H1 (cell line): ENCODE results near the gene PFKP. TPM values are rescaled to one million over a fixed set of nuclear protein-coding genes. Genes with fewer than 3 reads are reported as not detected.

Experiments
- CTCF ChIA-PET: fragments of 300-600 bp; sonication (Branson Sonifier 250); formaldehyde crosslinking; loops from one replicate; lab custom pipeline; 2021; ENCODE audit not compliant: partially characterized antibody; lab: Charles Lee
- POLR2A ChIA-PET: fragments of 300-600 bp; sonication (Branson Sonifier 250); formaldehyde crosslinking; loops from one replicate; lab custom pipeline; 2021; ENCODE audit warnings: inconsistent platforms; ENCODE audit not compliant: partially characterized antibody; lab: Charles Lee
- DNase-seq, 2 experiments: peaks; one replicate each; pipeline versions ENCODE4 v3.0.0 to v3.0.0-alpha.2; 2010 to 2022; ENCODE audit warnings: low spot score in 2 of 2, low read depth in 1 of 2, mixed read lengths in 1 of 2
- FAIRE-seq: peaks from 2 replicates; lab custom pipeline; 2011; peaks lifted over from hg19 to GRCh38; lab: Jason Lieb, UNC
- H2AFZ ChIP-seq: 2 replicates; pipeline ENCODE4 v1.8.1; 2012; ENCODE audit warnings: low read length, inconsistent platforms
- H2AK5ac ChIP-seq: 2 replicates; pipeline ENCODE4 v1.6.1; 2013; ENCODE audit warnings: low read depth, low read length
- H2BK120ac ChIP-seq: replicated peaks from 2 replicates; pipeline ENCODE3; 2013; ENCODE audit warnings: low read depth, low read length, inconsistent platforms
- H2BK12ac ChIP-seq: 2 replicates; pipeline ENCODE4 v1.6.1; 2013; ENCODE audit warnings: low read depth, low read length
- H2BK15ac ChIP-seq: 2 replicates; pipeline ENCODE4 v1.6.1; 2013; ENCODE audit warnings: low read length
- H2BK20ac ChIP-seq: 2 replicates; pipeline ENCODE4 v1.6.1; 2013; ENCODE audit warnings: low read length
- H2BK5ac ChIP-seq: 2 replicates; pipeline ENCODE4 v1.6.1; 2013; ENCODE audit warnings: low read depth, low read length
- H3K14ac ChIP-seq: 2 replicates; pipeline ENCODE4 v1.6.1; 2013; ENCODE audit warnings: inconsistent platforms; ENCODE audit not compliant: insufficient read length
- H3K18ac ChIP-seq: 2 replicates; pipeline ENCODE4 v1.6.1; 2013; ENCODE audit warnings: low read length; ENCODE audit errors: extremely low read depth
- H3K23ac ChIP-seq: 2 replicates; pipeline ENCODE4 v1.6.1; 2013; ENCODE audit warnings: inconsistent platforms; ENCODE audit not compliant: insufficient read length
- H3K23me2 ChIP-seq: 2 replicates; pipeline ENCODE4 v1.6.1; 2013; ENCODE audit warnings: low read depth, low read length
- H3K27ac ChIP-seq: 2 replicates; pipeline ENCODE4 v1.6.1; 2011; ENCODE audit warnings: low read depth, low read length, inconsistent platforms
- H3K27me3 ChIP-seq, 4 experiments: replicated peaks in 1 of 4; 1 replicate in 1 of 4; 2 replicates in 3 of 4; pipeline versions ENCODE4 v1.6.1 to v1.8.1; 2011 to 2013; ENCODE audit warnings: low read length in 3 of 4, mild to moderate bottlenecking in 3 of 4, inconsistent platforms in 2 of 4, mixed read lengths in 2 of 4, moderate library complexity in 1 of 4; ENCODE audit not compliant: control insufficient read depth in 3 of 4, insufficient read depth in 3 of 4; ENCODE audit errors: extremely low read depth in 1 of 4
- H3K36me3 ChIP-seq, 4 experiments: 2 replicates each; pipeline versions ENCODE4 v1.6.1 to v1.8.1; 2011 to 2013; ENCODE audit warnings: mild to moderate bottlenecking in 4 of 4, low read length in 3 of 4, moderate library complexity in 2 of 4, control low read depth in 1 of 4, inconsistent platforms in 1 of 4; ENCODE audit not compliant: insufficient read depth in 4 of 4, control insufficient read depth in 2 of 4
- H3K4ac ChIP-seq: replicated peaks from 2 replicates; pipeline ENCODE3; 2013; ENCODE audit warnings: low read length, low read depth, mixed read lengths, inconsistent platforms; ENCODE audit not compliant: insufficient read length
- H3K4me1 ChIP-seq, 4 experiments: replicated peaks in 1 of 4; 1 replicate in 1 of 4; 2 replicates in 3 of 4; pipeline versions ENCODE4 v1.6.1 to v1.8.1; 2011 to 2013; ENCODE audit warnings: low read length in 3 of 4, inconsistent platforms in 2 of 4, mixed read lengths in 1 of 4; ENCODE audit not compliant: insufficient read depth in 4 of 4, control insufficient read depth in 3 of 4
- H3K4me2 ChIP-seq, 2 experiments: 2 replicates each; pipeline versions ENCODE4 v1.6.1 to v1.8.1; 2011 to 2013; ENCODE audit warnings: low read depth in 2 of 2, low read length in 2 of 2, control low read depth in 1 of 2, inconsistent platforms in 1 of 2, mild to moderate bottlenecking in 1 of 2; ENCODE audit not compliant: insufficient read depth in 1 of 2
- H3K4me3 ChIP-seq, 4 experiments: fragments of 200-600, 300-600 bp in 1 of 4; sonication (generic), shearing (Covaris generic), sonication (Bioruptor Twin) in 1 of 4; 2 replicates each; pipeline versions ENCODE4 v1.5.1 to v1.8.1; 2011 to 2016; ENCODE audit warnings: low read length in 4 of 4, low read depth in 3 of 4, control low read depth in 2 of 4, inconsistent platforms in 2 of 4, mild to moderate bottlenecking in 2 of 4, mixed read lengths in 1 of 4, moderate library complexity in 1 of 4; ENCODE audit not compliant: insufficient read depth in 2 of 4; ENCODE audit errors: extremely low read depth in 1 of 4
- H3K56ac ChIP-seq: replicated peaks from 2 replicates; pipeline ENCODE3; 2013; ENCODE audit warnings: low read depth, mild to moderate bottlenecking, mixed read lengths, low read length, inconsistent platforms; ENCODE audit not compliant: insufficient read length
- H3K79me1 ChIP-seq: 2 replicates; pipeline ENCODE4 v1.6.1; 2013; ENCODE audit warnings: low read depth, low read length, control low read depth
- H3K79me2 ChIP-seq, 2 experiments: 2 replicates each; pipeline versions ENCODE4 v1.6.1 to v1.8.1; 2012 to 2013; ENCODE audit warnings: low read length in 2 of 2, mild to moderate bottlenecking in 2 of 2, inconsistent platforms in 1 of 2; ENCODE audit not compliant: insufficient read depth in 2 of 2, control insufficient read depth in 1 of 2
- H3K9ac ChIP-seq, 4 experiments: replicated peaks in 1 of 4; 1 replicate in 1 of 4; 2 replicates in 3 of 4; pipeline versions ENCODE4 v1.6.1 to v1.8.1; 2011 to 2013; ENCODE audit warnings: low read depth in 3 of 4, low read length in 3 of 4, control low read depth in 2 of 4, mild to moderate bottlenecking in 2 of 4, moderate library complexity in 2 of 4, inconsistent platforms in 1 of 4; ENCODE audit errors: extremely low read depth in 1 of 4
- H3K9me3 ChIP-seq, 2 experiments: 2 replicates each; pipeline versions ENCODE4 v1.6.1 to v1.8.1; 2012 to 2013; ENCODE audit warnings: mild to moderate bottlenecking in 2 of 2, moderate library complexity in 2 of 2, control low read depth in 1 of 2, inconsistent platforms in 1 of 2, low read depth in 1 of 2, low read length in 1 of 2, mixed read lengths in 1 of 2; ENCODE audit not compliant: insufficient read depth in 2 of 2
- H4K20me1 ChIP-seq, 2 experiments: replicated peaks in 1 of 2; 2 replicates each; pipeline versions ENCODE3 to v1.8.1; 2011 to 2013; ENCODE audit warnings: inconsistent platforms in 2 of 2, low read length in 2 of 2, mild to moderate bottlenecking in 1 of 2; ENCODE audit not compliant: insufficient read depth in 2 of 2, control insufficient read depth in 1 of 2
- H4K5ac ChIP-seq: 2 replicates; pipeline ENCODE4 v1.6.1; 2013; ENCODE audit warnings: low read length, low read depth, mixed read lengths, inconsistent platforms; ENCODE audit not compliant: insufficient read length
- H4K8ac ChIP-seq: 2 replicates; pipeline ENCODE4 v1.8.0; 2013; ENCODE audit warnings: mild to moderate bottlenecking, moderate library complexity, low read length, inconsistent platforms; ENCODE audit not compliant: insufficient read depth; ENCODE audit errors: extremely low read depth
- H4K91ac ChIP-seq: replicated peaks from 2 replicates; pipeline ENCODE3; 2013; ENCODE audit warnings: low read length, mixed read lengths, inconsistent platforms; ENCODE audit not compliant: insufficient read length
- EP300 ChIP-seq, 2 experiments: IDR thresholded peaks; 1 replicate in 1 of 2; 2 replicates in 1 of 2; pipeline ENCODE4 v1.6.1; 2011 to 2012; ENCODE audit warnings: low read depth in 2 of 2, low read length in 2 of 2, mild to moderate bottlenecking in 2 of 2, borderline replicate concordance in 1 of 2, inconsistent platforms in 1 of 2, moderate library complexity in 1 of 2
- GABPA ChIP-seq: IDR thresholded peaks from 2 replicates; pipeline ENCODE4 v1.6.1; 2011; ENCODE audit warnings: mild to moderate bottlenecking, low read length, moderate library complexity, borderline replicate concordance; ENCODE audit not compliant: insufficient read depth
- JUN ChIP-seq: IDR thresholded peaks from 2 replicates; pipeline ENCODE4 v1.6.1; 2011; ENCODE audit warnings: low read depth, mild to moderate bottlenecking, improper control_type of control experiment, low read length
- KDM1A ChIP-seq: fragments of 200-600, 300-600 bp; sonication (generic); IDR thresholded peaks from 2 replicates; pipeline ENCODE4 v1.7.1; 2016; ENCODE audit warnings: mild to moderate bottlenecking, low read length, borderline replicate concordance
- MAX ChIP-seq: IDR thresholded peaks from 2 replicates; pipeline ENCODE4 v1.6.1; 2012; ENCODE audit warnings: inconsistent platforms
- NANOG ChIP-seq: IDR thresholded peaks from 2 replicates; pipeline ENCODE4 v1.6.1; 2011; ENCODE audit warnings: low read length, low read depth, mild to moderate bottlenecking, inconsistent platforms; ENCODE audit not compliant: insufficient read depth, poor library complexity, severe bottlenecking
- POLR2A ChIP-seq, 2 experiments: IDR thresholded peaks; 1 replicate in 1 of 2; 2 replicates in 1 of 2; pipeline ENCODE4 v1.6.1; 2011; ENCODE audit warnings: low read depth in 2 of 2, low read length in 2 of 2, mild to moderate bottlenecking in 2 of 2; ENCODE audit errors: control extremely low read depth in 1 of 2
- RFX5 ChIP-seq: IDR thresholded peaks from 2 replicates; pipeline ENCODE4 v1.6.1; 2011; ENCODE audit warnings: low read depth, low read length, improper control_type of control experiment, borderline replicate concordance
- SUZ12 ChIP-seq: fragments of 200-600 bp; sonication (generic); IDR thresholded peaks from 2 replicates; pipeline ENCODE4 v1.6.1; 2012; ENCODE audit warnings: mild to moderate bottlenecking, inconsistent platforms, low read length, moderate library complexity, mixed read lengths
- TCF12 ChIP-seq: IDR thresholded peaks from 2 replicates; pipeline ENCODE4 v1.6.1; 2011; ENCODE audit warnings: low read depth, mild to moderate bottlenecking, low read length
- ZNF274 ChIP-seq: IDR thresholded peaks from 2 replicates; pipeline ENCODE4 v1.7.0; 2012; ENCODE audit warnings: low read length, borderline replicate concordance; ENCODE audit errors: extremely low read depth
- WGBS, 2 experiments: shearing (Covaris generic) in 1 of 2; methylation state at CpG; one replicate each; pipeline versions ENCODE4 v1.1.6 to v1.1.7; 2013 to 2015; ENCODE audit warnings: low lambda C conversion rate in 2 of 2, mixed read lengths in 2 of 2, inconsistent platforms in 1 of 2, low coverage in 1 of 2, missing lambda C conversion rate in 1 of 2; ENCODE audit not compliant: insufficient replicate concordance in 2 of 2, insufficient coverage in 1 of 2, insufficient read length in 1 of 2; ENCODE audit errors: extremely low coverage in 1 of 2, missing lambda C conversion rate in 1 of 2; 5-methylcytosine and 5-hydroxymethylcytosine counted together
- polyA plus RNA-seq, 7 experiments: library from polyadenylated mRNA; depleted of rRNA in 3 of 7; stranded (reverse) in 5 of 7; unstranded in 2 of 7; fragments of >200 nt in 5 of 7; fragments of 200-250 nt in 2 of 7; gene quantifications; 1 replicate in 5 of 7; 2 replicates in 1 of 7; 4 replicates in 1 of 7; pipeline versions ENCODE4 v1.2.1 to v1.2.3, GENCODE V29; 2011 to 2013; ENCODE audit warnings: missing spikeins in 2 of 7, mixed read lengths in 2 of 7
- total RNA-seq: library from RNA; stranded (reverse); fragmentation: NEBNext Ultra II Directional; extraction: Animal tissue kit (Norgen Biotek cat#: 25700); gene quantifications from 2 replicates; pipeline ENCODE4 v1.2.1, GENCODE V29; 2021

Gene PFKP
- total and polyA plus RNA-seq, 2 of the 8 experiments (the other 6 are each of a cell fraction or from before 2014, with no cell fraction given), result 51.2 to 128 TPM

GRCh38 chr10:3143366-3143765 lies 76.0 kb downstream of the PFKP start:
- Histone ChIP-seq H2BK15ac (no peak overlapping the region), H3K23ac (no peak overlapping the region), H4K20me1 (peaks cover 0 to 5% of the 10 kb centered on the region in 2 experiments), H2BK120ac (no peak overlapping the region), H2AK5ac (no peak overlapping the region), H3K4ac (no peak overlapping the region), H2AFZ (no peak overlapping the region), H3K27ac (no peak overlapping the region), H3K18ac (no peak overlapping the region), H4K5ac (no peak overlapping the region), H3K79me2 (no peaks in the 10 kb centered on the region), H3K27me3 (no peaks in the 10 kb centered on the region), H3K79me1 (no peaks in the 10 kb centered on the region), H3K9ac (no peak overlapping the region), H4K8ac (no peak overlapping the region), H3K36me3 (peaks cover 4 to 39% (median 20%) of the 10 kb centered on the region in 4 experiments; a peak in 7 of 8 replicates), H3K4me1 (no peaks in the 10 kb centered on the region), H2BK20ac (no peak overlapping the region), H2BK12ac (no peak overlapping the region), H3K56ac (no peak overlapping the region), H4K91ac (no peak overlapping the region), H3K14ac (no peak overlapping the region), H3K23me2 (no peaks in the 10 kb centered on the region), H3K4me2 (no peak overlapping the region), H2BK5ac (no peak overlapping the region), H3K4me3 (no peak overlapping the region), H3K9me3 (no peaks in the 10 kb centered on the region)
- no peak for FAIRE-seq
- ChIA-PET CTCF (interaction anchor here (1.2 kb wide), 1 partner anchor 10 kb away, joined by 4 read pairs; no protein-coding TSS in a partner anchor), POLR2A (interaction anchor here (1.5 kb wide), 1 partner anchor 10 kb away, joined by 5 read pairs; no protein-coding TSS in a partner anchor)
- TF ChIP-seq RFX5 (no peak), SUZ12 (no peak), NANOG (no peak), POLR2A (IDR thresholded peaks at IDR 0.05; ENCODE audit: control extremely low read depth in 1 of 2, low read depth in 2 of 2, low read length in 2 of 2) (no peak), GABPA (no peak), JUN (no peak), EP300 (IDR thresholded peaks at IDR 0.05; ENCODE audit: borderline replicate concordance in 1 of 2, low read depth in 2 of 2, low read length in 2 of 2) (no peak), ZNF274 (no peak), KDM1A (no peak), MAX (no peak), TCF12 (no peak)
- WGBS, 2 experiments, result 96% methylated on average over 15 of the region's 17 CpGs; no CpG with 5 or more reads in 1 of the 2 experiments
- DNase-seq, result no peak
